ENCODE results near the gene CCDC201.

Gene CCDC201

DNA sequence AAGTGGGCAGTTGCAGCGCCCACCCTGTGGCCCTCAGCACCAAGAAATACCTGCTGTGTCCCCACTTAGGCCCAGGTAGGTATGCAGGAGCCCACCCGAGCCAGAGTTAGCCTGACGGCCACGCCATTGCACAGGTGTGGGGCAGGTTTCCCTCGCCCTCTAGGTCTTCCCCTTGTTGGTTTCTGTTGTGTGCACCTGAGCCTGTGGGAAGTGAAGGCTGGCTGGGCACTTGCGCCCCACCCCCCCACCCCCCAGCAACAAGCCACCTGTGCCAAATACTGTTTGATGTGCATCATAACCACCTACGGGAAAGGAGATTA lies at the start of gene CCDC201:
Gene CCDC201 (minus strand): TSS at position 48 of the 320 bp plus-strand sequence. CDS start 75 bp downstream, outside the sequence.
- in situ Hi-C loops (cut with HindIII; ENCODE audit: low sequenced_read_pairs) = loop anchor here (25.0 kb wide), 1 partner anchor 211 kb away; no protein-coding TSS in a partner anchor

GRCh38 chr7:45921699-45922519 lies 49.0 kb upstream of the CCDC201 start:
- in situ Hi-C loops (cut with HindIII; ENCODE audit: low sequenced_read_pairs) = loop anchor here (10.0 kb wide), 1 partner anchor 433 kb away; no protein-coding TSS in a partner anchor

DNA sequence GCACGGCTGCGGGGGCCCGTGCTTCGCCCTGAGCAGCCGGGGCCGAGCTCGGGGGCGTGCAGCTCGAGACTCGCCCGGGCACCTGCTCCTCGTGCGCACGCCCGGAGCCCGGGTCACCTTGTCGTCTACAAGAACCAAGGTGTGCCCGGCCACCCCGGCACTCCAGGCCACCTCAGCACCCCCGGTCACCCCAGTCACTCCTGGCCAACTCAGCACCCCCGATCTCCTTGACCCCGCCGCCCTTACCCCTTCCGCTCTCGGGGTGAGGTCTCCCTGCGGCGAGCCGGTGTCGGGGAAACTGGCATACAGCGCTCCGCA lies 48.5 kb upstream of the CCDC201 start:
- in situ Hi-C loops (cut with HindIII; ENCODE audit: low sequenced_read_pairs) = loop anchor here (10.0 kb wide), 1 partner anchor 433 kb away; no protein-coding TSS in a partner anchor

- in situ Hi-C loops (cut with HindIII; ENCODE audit: low sequenced_read_pairs) = loop anchor here (10.0 kb wide), 1 partner anchor 434 kb away; no protein-coding TSS in a partner anchor
These were observed 47.9 kb upstream of the CCDC201 start, which contains the start of gene IGFBP3 for GRCh38 chr7:45920502-45921380. IGFBP3 (minus strand) TSS chr7:45921272; CDS start chr7:45921140, 132 bp downstream.

DNA sequence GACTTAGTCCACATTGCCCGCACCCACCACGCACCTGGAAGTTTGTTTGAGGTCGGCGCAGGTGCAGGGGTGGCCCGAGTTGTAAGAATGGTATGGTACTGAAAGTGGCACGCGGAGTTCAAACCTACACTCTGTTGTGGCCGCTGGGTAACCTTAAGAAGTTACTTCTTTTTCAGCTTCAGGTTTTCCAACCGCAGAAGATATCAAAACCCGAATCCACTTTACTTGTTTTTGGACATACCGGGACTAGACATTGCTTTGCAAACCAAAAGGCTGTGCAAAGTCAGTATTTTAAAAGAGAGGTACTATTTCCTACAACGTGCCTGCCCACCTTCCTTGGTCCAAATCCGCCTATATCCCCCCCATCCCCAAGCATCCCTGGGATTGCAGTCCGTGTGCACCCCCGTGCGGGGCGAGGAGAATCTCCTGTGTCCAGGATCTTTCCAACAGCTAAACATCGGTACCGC lies 47.1 kb upstream of the CCDC201 start:
- in situ Hi-C loops (cut with HindIII; ENCODE audit: low sequenced_read_pairs) = loop anchor here (10.0 kb wide), 1 partner anchor 435 kb away; no protein-coding TSS in a partner anchor

GRCh38 chr7:45919231-45919784 lies 46.4 kb upstream of the CCDC201 start:
- in situ Hi-C loops (cut with HindIII; ENCODE audit: low sequenced_read_pairs) = no loop called here

DNA sequence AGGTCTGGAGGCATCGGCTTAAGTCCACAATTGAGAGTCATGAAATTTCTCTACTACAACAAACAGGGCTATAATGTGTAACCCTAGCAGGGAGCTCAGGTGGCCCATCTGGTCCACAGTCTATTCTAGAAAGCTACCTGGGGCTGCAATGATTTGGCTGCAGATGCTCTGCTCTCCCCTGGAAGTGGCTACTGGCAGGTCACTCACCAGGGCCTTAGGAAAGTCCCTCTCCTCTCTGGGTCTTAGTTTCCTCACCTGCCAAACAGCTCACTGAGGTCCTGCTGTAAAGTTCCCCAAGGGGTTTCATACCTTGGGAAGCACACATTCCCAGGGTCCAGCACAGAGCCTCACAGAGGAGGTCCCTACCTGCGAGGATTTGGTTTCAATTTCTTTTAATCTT lies 45.7 kb upstream of the CCDC201 start:
- in situ Hi-C loops (cut with HindIII; ENCODE audit: low sequenced_read_pairs) = no loop called here

- in situ Hi-C loops (cut with HindIII; ENCODE audit: low sequenced_read_pairs) = no loop called here
These were observed 44.8 kb upstream of the CCDC201 start for GRCh38 chr7:45917658-45918057.

DNA sequence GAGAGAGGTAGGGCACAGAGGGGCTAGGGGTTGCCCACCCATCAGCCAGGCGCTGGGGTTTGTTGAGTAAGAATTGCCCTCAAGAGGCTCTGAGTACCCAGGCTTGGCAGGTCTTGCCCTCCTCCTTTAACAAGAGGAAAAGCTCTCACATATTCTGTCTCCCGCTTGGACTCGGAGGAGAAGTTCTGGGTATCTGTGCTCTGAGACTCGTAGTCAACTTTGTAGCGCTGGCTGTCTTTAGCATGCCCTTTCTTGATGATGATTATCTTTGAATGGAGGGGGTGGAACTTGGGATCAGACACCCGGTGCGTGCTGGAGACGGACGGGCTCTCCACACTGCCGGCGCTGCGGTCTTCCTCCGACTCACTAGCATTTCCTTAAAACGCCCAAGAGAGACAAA lies 44.2 kb upstream of the CCDC201 start:
- in situ Hi-C loops (cut with HindIII; ENCODE audit: low sequenced_read_pairs) = no loop called here

GRCh38 chr7:45915606-45916005 lies 42.7 kb upstream of the CCDC201 start:
- in situ Hi-C loops (cut with HindIII; ENCODE audit: low sequenced_read_pairs) = no loop called here

- in situ Hi-C loops (cut with HindIII; ENCODE audit: low sequenced_read_pairs) = no loop called here
These were observed 42.0 kb upstream of the CCDC201 start for GRCh38 chr7:45914911-45915310.

DNA sequence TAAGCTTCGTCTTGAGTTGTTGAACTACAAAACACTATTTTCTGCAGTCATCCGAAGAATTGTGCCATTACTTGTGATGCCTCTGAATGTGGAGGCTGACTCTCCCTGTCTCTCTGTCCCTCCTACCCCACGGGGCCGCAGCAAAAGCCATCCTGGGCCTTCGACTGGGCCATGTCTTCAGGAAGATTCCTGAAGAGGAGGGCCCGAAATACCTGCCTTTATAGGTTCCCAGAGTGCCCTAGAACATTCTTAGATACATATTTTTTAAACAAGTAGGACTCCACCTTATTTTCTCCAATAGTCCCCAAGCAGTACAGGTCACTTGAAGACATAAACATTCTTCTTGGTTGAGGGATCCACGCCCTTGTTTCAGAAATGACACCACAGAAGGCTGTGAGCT lies 40.1 kb upstream of the CCDC201 start:
- in situ Hi-C loops (cut with HindIII; ENCODE audit: low sequenced_read_pairs) = no loop called here

DNA sequence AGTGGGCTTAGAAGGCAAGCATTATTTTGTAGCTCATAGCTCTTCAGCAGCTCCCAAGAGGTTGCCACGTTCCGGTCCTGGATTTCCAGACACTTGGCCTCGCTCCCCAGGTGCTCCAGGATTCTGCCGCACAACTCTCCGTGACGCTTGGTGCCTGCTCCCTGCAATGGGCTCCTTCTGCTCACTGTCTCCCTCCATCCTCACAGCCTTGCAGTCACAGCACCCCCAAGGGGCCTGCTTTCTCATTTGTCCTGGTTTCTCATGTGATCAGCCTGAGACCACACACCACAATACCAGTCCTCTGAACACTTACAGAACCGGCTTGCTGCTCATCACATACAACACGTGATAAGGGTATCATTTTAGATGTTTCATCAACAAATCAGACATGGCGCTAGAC lies 38.4 kb upstream of the CCDC201 start:
- in situ Hi-C loops (cut with HindIII; ENCODE audit: low sequenced_read_pairs) = no loop called here

DNA sequence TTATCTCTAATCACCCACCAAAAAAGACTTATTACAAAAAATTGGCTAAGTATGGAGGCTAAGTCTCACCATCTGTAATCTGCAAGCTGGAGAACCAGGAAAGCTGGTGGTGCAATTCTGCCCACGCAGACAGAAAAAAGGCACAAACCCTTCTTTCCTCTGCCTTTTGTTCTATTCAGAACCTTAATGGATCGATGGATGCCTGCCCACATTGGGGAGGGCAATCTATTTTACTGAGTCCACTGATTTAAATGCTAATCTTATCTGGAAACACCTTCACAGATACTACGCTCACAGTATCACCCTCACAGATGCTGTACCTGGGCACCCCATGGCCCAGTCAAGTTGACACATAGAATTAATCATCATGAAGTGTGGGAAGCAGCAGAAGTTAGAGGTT lies 38.0 kb upstream of the CCDC201 start:
- in situ Hi-C loops (cut with HindIII; ENCODE audit: low sequenced_read_pairs) = no loop called here

GRCh38 chr7:45909561-45909960 lies 36.7 kb upstream of the CCDC201 start:
- in situ Hi-C loops (cut with HindIII; ENCODE audit: low sequenced_read_pairs) = no loop called here

DNA sequence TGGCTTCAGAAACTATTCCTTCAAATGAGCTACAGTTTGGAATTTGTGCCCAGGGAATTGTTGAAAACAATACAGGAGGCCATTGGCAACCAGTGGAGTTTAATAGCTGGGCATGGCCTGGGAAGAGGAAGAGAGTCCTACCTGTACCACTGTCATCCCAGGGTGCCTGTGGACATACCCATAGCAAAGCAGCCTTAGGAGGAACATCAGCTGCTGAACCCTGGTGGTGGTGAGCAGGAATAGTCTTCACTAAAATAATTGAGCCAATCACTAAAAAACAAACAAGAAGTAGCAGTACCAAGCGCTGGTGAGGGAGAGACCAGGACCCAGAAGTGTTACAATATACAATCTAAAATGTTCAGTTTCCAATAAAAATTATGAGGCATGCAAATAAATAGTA lies 29.9 kb upstream of the CCDC201 start:
- in situ Hi-C loops (cut with HindIII; ENCODE audit: low sequenced_read_pairs) = no loop called here

- in situ Hi-C loops (cut with HindIII; ENCODE audit: low sequenced_read_pairs) = no loop called here
These were observed 28.7 kb upstream of the CCDC201 start for GRCh38 chr7:45901566-45901965.

DNA sequence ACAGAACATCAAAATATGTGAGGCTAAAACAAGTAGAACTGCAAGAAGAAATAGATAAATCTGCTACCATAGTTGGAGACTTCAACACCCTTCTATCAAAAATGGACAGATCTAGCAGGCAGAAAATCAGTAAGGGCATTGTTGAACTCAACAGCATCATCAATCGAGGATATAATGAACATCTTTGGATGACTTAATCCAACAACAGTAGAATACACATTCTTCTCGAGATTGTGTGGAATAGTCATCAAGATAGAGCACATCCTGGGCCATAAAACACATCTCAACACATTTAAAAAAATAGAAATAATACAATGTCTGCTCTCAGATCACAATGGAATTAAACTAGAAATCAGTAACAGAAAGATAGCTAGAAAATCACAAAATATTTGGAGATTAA lies 25.3 kb upstream of the CCDC201 start:
- in situ Hi-C loops (cut with HindIII; ENCODE audit: low sequenced_read_pairs) = no loop called here

DNA sequence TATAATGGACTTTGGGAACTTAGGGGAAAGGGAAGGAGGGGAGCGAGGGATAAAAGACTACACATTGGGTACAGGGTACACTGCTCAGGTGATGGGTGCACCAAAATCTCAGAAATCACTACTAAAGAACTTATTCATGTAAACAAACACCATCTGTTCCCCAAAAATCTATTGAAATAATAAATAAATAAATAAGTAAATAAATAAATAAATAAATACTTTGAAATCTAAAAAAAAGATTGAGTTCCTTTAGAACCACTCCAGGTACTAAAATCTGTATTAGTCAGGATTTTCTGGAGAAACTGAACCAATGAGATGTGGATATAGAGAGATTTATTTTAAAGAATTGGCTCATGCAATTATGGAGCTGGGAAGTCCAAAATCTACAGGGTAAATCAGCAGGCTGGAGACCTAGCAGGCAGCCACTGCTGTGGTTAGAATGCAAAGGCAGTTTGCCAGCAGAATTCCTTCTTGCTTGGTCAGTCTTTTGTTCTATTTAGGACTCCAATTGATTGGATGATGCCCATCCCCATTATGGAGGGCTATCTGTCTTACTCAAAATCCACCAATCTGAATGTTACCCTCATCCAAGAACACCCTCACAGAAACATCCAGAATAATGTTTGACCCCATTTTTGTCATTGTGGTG lies 24.3 kb upstream of the CCDC201 start:
- in situ Hi-C loops (cut with HindIII; ENCODE audit: low sequenced_read_pairs) = no loop called here

DNA sequence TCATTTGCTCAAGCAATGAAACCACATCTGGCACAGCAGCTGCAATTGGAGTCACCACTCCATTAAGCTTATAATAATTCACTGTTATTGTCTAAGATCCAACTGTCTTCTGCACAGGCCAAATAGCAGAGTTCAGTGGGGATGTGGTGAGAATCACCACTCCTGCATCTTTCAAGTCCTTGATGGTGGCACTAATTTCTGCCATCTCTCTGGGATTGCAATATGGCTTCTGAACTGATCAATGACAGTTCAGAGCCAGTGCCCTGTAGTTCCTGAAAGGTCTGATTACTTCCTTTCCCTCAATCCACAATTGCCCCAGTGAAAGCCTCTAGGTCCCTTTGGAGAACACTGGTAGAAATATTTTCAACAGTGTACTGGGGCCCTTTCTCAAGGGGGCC lies 21.8 kb upstream of the CCDC201 start:
- in situ Hi-C loops (cut with HindIII; ENCODE audit: low sequenced_read_pairs) = no loop called here
